B cell (primary cell): Measurements from ENCODE around the gene TRPC4AP. TPM values are rescaled to one million over a fixed set of nuclear protein-coding genes. Genes with fewer than 3 reads are reported as not detected.

Experiments
- ATAC-seq: fragments of 200-7000 bp; cut with Tn5 transposase; one replicate; pipeline ENCODE4 v1.10.0; 2021; ENCODE audit warnings: low read depth, mild to moderate bottlenecking, moderate number of reproducible peaks, moderate library complexity
- CTCF ChIA-PET: fragments of 350-600 bp; sonication (Branson Sonifier 250); formaldehyde crosslinking; loops from one replicate; lab custom pipeline; 2021; ENCODE audit warnings: antibody characterized with exemption, inconsistent platforms; lab: Charles Lee
- POLR2A ChIA-PET: fragments of 350-600 bp; sonication (Branson Sonifier 250); formaldehyde crosslinking; loops from one replicate; lab custom pipeline; 2021; ENCODE audit warnings: antibody characterized with exemption; lab: Charles Lee
- DNase-seq: peaks from one replicate; pipeline ENCODE4 v3.0.0; 2013
- H2AFZ ChIP-seq: 2 replicates; pipeline ENCODE4 v1.6.1; 2012; ENCODE audit warnings: mild to moderate bottlenecking, low read depth, low read length; ENCODE audit not compliant: insufficient read depth, poor library complexity, severe bottlenecking
- H3K27ac ChIP-seq, 2 donors: 1 replicate in 1 of 2; 2 replicates in 1 of 2; pipeline ENCODE4 v1.5.1; 2012 to 2013; ENCODE audit warnings: low read length in 2 of 2, mild to moderate bottlenecking in 2 of 2, moderate library complexity in 1 of 2
- H3K27me3 ChIP-seq, 4 experiments: fragments of 200-600 bp in 1 of 4; sonication (generic) in 1 of 4; replicated peaks in 1 of 4; 1 replicate in 2 of 4; 2 replicates in 2 of 4; pipeline versions ENCODE4 v1.6.1 to v1.7.0; 2013 to 2016; ENCODE audit warnings: low read length in 3 of 4, mild to moderate bottlenecking in 2 of 4, mixed read lengths in 1 of 4, moderate library complexity in 1 of 4; ENCODE audit not compliant: insufficient read depth in 4 of 4, control insufficient read depth in 3 of 4; ENCODE audit errors: control extremely low read depth in 1 of 4
- H3K36me3 ChIP-seq, 2 experiments: replicated peaks in 1 of 2; 1 replicate in 1 of 2; 2 replicates in 1 of 2; pipeline versions ENCODE4 v1.6.1 to v1.7.1; 2013; ENCODE audit warnings: low read length in 1 of 2; ENCODE audit not compliant: insufficient read depth in 2 of 2, control insufficient read depth in 1 of 2; ENCODE audit errors: control extremely low read depth in 1 of 2, extremely low read depth in 1 of 2
- H3K4me1 ChIP-seq, 2 donors: fragments of 200-600 bp in 1 of 2; sonication (generic) in 1 of 2; 1 replicate in 1 of 2; 2 replicates in 1 of 2; pipeline versions ENCODE4 v1.5.1 to v1.6.1; 2013 to 2017; ENCODE audit warnings: low read length in 2 of 2; ENCODE audit not compliant: control insufficient read depth in 2 of 2, insufficient read depth in 2 of 2
- H3K4me2 ChIP-seq: replicated peaks from 2 replicates; pipeline ENCODE3; 2012; ENCODE audit warnings: mild to moderate bottlenecking, low read depth, low read length; ENCODE audit not compliant: poor library complexity, severe bottlenecking
- H3K4me3 ChIP-seq, 5 experiments: fragments of 200-600 bp in 1 of 5; sonication (generic) in 1 of 5; 1 replicate in 3 of 5; 2 replicates in 2 of 5; pipeline versions ENCODE4 v1.5.1 to v1.7.0; 2011 to 2016; ENCODE audit warnings: low read length in 4 of 5, mild to moderate bottlenecking in 4 of 5, low read depth in 2 of 5, control low read depth in 1 of 5, moderate library complexity in 1 of 5; ENCODE audit not compliant: insufficient read depth in 1 of 5; ENCODE audit errors: control extremely low read depth in 1 of 5, extremely low read depth in 1 of 5
- H3K79me2 ChIP-seq: fragments of 200-600 bp; sonication (generic); one replicate; pipeline ENCODE4 v1.6.0; 2016; ENCODE audit warnings: low read length; ENCODE audit not compliant: control insufficient read depth, insufficient read depth
- H3K9ac ChIP-seq: fragments of 200-600 bp; sonication (generic); 2 replicates; pipeline ENCODE4 v1.6.1; 2017; ENCODE audit warnings: mild to moderate bottlenecking, low read length, moderate library complexity
- H3K9me3 ChIP-seq, 3 donors: one replicate each; pipeline versions ENCODE4 v1.6.1 to v1.7.1; 2013; ENCODE audit warnings: low read length in 2 of 3; ENCODE audit not compliant: control insufficient read depth in 2 of 3, insufficient read depth in 1 of 3; ENCODE audit errors: control extremely low read depth in 1 of 3
- H4K20me1 ChIP-seq: 2 replicates; pipeline ENCODE4 v1.6.0; 2012; ENCODE audit warnings: mild to moderate bottlenecking, low read length; ENCODE audit not compliant: insufficient read depth, control insufficient read depth, poor library complexity, severe bottlenecking
- H3K27ac Mint-ChIP-seq: one replicate; pipeline ENCODE4 v1.8.0; 2021; ENCODE audit warnings: mixed read lengths
- H3K27me3 Mint-ChIP-seq: one replicate; pipeline ENCODE4 v1.8.0; 2021; ENCODE audit warnings: mixed read lengths
- H3K4me1 Mint-ChIP-seq: one replicate; pipeline ENCODE4 v1.8.0; 2021; ENCODE audit warnings: mixed read lengths
- H3K4me3 Mint-ChIP-seq: one replicate; pipeline ENCODE4 v1.8.0; 2021; ENCODE audit warnings: mixed read lengths
- H3K9me3 Mint-ChIP-seq: one replicate; pipeline ENCODE4 v1.8.0; 2022; ENCODE audit warnings: mixed read lengths; ENCODE audit not compliant: insufficient read depth
- EZH2 ChIP-seq: IDR thresholded peaks from 2 replicates; pipeline ENCODE4 v1.6.1; 2012; ENCODE audit warnings: borderline replicate concordance, low read depth, mild to moderate bottlenecking, moderate library complexity, low read length; ENCODE audit not compliant: insufficient read depth, poor library complexity, severe bottlenecking
- WGBS: methylation state at CpG from one replicate; pipeline ENCODE4 v1.1.5; 2013; ENCODE audit warnings: missing lambda C conversion rate; ENCODE audit not compliant: insufficient coverage; 5-methylcytosine and 5-hydroxymethylcytosine counted together
- intact Hi-C: fragments of 100-400 bp; cut with micrococcal nuclease; formaldehyde crosslinking; loops from one replicate; pipeline ENCODE4 v1.10.0; 2022
- polyA plus RNA-seq: library from polyadenylated mRNA; depleted of rRNA; stranded (reverse); fragments of >200 nt; gene quantifications from 2 replicates; pipeline ENCODE4 v1.2.3, GENCODE V29; 2012
- total RNA-seq, 2 donors: library from RNA; stranded (reverse); fragments of 120-200 nt in 1 of 2; gene quantifications; 1 replicate in 1 of 2; 2 replicates in 1 of 2; pipeline versions ENCODE4 v1.2.3 to v1.2.4, GENCODE V29; 2013 to 2022
- TF ChIP-seq, protein P1 (sequence below): fragments of 200-600 bp; IDR thresholded peaks from one replicate; pipeline ENCODE4 v1.8.0; 2022; ENCODE audit warnings: antibody characterized with exemption, mild to moderate bottlenecking

TRPC4AP gene
- total and polyA plus RNA-seq, 2 donors (not counting 1 experiment from before 2014, with no cell fraction given): 62.5 to 73.2 TPM

DNA sequence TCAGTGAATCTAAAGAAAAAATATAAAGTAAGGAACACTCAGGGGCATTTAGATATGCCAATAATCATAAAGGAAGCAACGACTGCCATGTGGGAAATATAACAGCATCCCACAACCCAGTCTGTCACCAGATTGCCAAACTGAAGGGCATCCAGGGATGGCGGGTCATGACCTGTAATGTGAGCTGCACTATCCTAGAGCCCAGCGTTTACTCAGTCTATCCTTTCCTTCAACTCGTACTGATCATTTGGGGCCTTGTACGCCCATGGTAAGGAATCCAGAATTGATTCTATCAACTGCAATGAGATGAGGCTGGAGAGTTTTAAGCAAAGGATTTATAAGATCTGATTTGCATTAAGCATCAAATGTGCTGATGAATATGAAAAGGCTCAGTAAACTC, 5.3 kb downstream of the TRPC4AP start:
- Histone ChIP-seq H3K79me2 (peaks cover 95% of the 10 kb centered on the region), H3K36me3 (peaks cover 0 to 3% of the 10 kb centered on the region in 2 experiments), H3K4me1 (peaks cover 12 to 14% of the 10 kb centered on the region in 2 donors), H3K27ac (no peak overlapping the region), H3K9ac (no peak overlapping the region), H3K4me3 (no peak overlapping the region), H4K20me1 (peaks cover 45% of the 10 kb centered on the region), H3K4me2 (no peak overlapping the region), H3K9me3 (no peaks in the 10 kb centered on the region), H2AFZ (no peak overlapping the region), H3K27me3 (no peaks in the 10 kb centered on the region)
- Mint-ChIP-seq H3K4me3 (no peak overlapping the region), H3K4me1 (peaks cover 42% of the 10 kb centered on the region), H3K27me3 (no peaks in the 10 kb centered on the region), H3K9me3 (no peaks in the 10 kb centered on the region), H3K27ac (no peak overlapping the region)
- DNase-seq: no peak
- no peak for ATAC-seq
- POLR2A ChIA-PET: no interaction called here
- 100% methylated on average over 3 of the region's 5 CpGs for WGBS
- CTCF ChIA-PET: interaction anchor here (2.2 kb wide), 1 partner anchor 8 kb away, joined by 11 read pairs; no protein-coding TSS in a partner anchor
- no peak for TF ChIP-seq EZH2
- TF ChIP-seq, protein P1, sequence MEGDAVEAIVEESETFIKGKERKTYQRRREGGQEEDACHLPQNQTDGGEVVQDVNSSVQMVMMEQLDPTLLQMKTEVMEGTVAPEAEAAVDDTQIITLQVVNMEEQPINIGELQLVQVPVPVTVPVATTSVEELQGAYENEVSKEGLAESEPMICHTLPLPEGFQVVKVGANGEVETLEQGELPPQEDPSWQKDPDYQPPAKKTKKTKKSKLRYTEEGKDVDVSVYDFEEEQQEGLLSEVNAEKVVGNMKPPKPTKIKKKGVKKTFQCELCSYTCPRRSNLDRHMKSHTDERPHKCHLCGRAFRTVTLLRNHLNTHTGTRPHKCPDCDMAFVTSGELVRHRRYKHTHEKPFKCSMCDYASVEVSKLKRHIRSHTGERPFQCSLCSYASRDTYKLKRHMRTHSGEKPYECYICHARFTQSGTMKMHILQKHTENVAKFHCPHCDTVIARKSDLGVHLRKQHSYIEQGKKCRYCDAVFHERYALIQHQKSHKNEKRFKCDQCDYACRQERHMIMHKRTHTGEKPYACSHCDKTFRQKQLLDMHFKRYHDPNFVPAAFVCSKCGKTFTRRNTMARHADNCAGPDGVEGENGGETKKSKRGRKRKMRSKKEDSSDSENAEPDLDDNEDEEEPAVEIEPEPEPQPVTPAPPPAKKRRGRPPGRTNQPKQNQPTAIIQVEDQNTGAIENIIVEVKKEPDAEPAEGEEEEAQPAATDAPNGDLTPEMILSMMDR: no peak
- intact Hi-C loops: no loop called here

DNA sequence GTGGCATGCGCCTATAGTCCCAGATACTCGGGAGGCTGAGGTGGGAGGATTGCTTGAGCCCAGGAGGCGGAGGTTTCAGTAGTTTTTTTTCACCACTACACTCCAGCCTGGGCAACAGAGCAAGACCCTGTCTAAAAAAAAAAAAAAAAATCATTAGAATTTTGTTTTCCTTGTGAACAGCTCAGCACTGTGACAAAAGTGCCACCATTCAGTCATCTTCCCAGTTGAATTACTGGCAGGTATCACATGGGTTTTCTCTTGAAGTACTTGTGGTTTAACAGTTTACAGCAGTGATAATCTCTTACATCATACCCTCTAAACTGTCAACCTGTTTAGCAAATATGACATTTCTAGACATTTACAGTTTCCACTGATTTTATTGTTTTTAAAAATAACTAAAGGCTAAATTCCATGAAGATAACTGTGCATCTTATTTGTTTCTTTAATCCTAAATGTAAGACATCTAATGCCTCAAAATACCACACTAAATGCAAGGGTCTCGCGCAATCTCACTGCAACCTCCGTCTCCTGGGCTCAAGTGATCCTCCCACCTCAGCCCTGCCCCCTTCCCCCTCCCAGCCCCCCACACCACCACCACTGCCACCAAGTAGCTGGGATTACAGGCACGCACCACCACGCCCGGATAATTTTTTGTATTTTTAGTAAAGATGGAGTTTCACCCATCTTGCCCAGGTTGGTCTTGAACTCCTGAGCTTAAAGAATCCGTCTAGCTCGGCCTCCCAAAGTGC, 7.0 kb downstream of the TRPC4AP start:
- H3K27ac ChIP-seq: no peak overlapping the region

More for the DNA sequence above, 7.0 kb downstream of the TRPC4AP start:
- TF ChIP-seq EZH2: no peak
- TF ChIP-seq, protein P1: no peak
- DNase-seq: no peak
- Mint-ChIP-seq H3K4me3 (no peak overlapping the region), H3K27ac (no peak overlapping the region), H3K27me3 (no peaks in the 10 kb centered on the region), H3K4me1 (peaks cover 32% of the 10 kb centered on the region), H3K9me3 (no peaks in the 10 kb centered on the region)
- peaks cover 59% of the 10 kb centered on the region for H4K20me1 ChIP-seq
- H3K4me1 ChIP-seq: peaks cover 0 to under 1% of the 10 kb centered on the region in 2 donors
- no peak overlapping the region for H3K4me3 ChIP-seq
- ChIA-PET CTCF (interaction anchor here (1.1 to 2.2 kb wide), 3 partner anchors 10 to 21 kb away, joined by 5 to 11 read pairs (median 10); no protein-coding TSS in a partner anchor), POLR2A (no interaction called here)
- H3K9ac ChIP-seq: no peak overlapping the region
- H3K4me2 ChIP-seq: no peak overlapping the region
- H3K36me3 ChIP-seq: peaks cover 0 to 3% of the 10 kb centered on the region in 2 experiments
- WGBS: no CpG with 5 or more reads among the region's 11 CpGs
- H2AFZ ChIP-seq: no peak overlapping the region
- no peaks in the 10 kb centered on the region for H3K9me3 ChIP-seq
- no peak for ATAC-seq
- intact Hi-C loops: no loop called here
- peaks cover 95% of the 10 kb centered on the region for H3K79me2 ChIP-seq
- H3K27me3 ChIP-seq: no peaks in the 10 kb centered on the region
